ENCODE results near the gene TDRD7. TPM values are rescaled to one million over a fixed set of nuclear protein-coding genes. Genes with fewer than 3 reads are reported as not detected.

The TDRD7 gene
- total and polyA plus RNA-seq, 4 donors: 12.1 to 20.6 (median 15.1) TPM

- Histone ChIP-seq H3K27me3 (ENCODE audit: control insufficient read depth, insufficient read depth, low read length) (peaks cover 23% of the 10 kb centered on the region), H3K27ac (ENCODE audit: low read depth, low read length) (no peak overlapping the region), H3K36me3 (ENCODE audit: control insufficient read depth, insufficient read depth, low read length) (no peaks in the 10 kb centered on the region), H3K4me1 (ENCODE audit: control insufficient read depth, insufficient read depth, low read length) (peaks cover 22% of the 10 kb centered on the region), H3K9me3 (ENCODE audit: control insufficient read depth, insufficient read depth, low read length) (no peaks in the 10 kb centered on the region), H3K4me3 (ENCODE audit: low read depth, low read length) (no peak overlapping the region)
- no CpG with 5 or more reads among the region's 1 CpG for WGBS (ENCODE audit: insufficient coverage)
- no peak for DNase-seq (ENCODE audit: low read depth in 4 of 6, low spot score in 6 of 6)
These were observed 94.9 kb downstream of the TDRD7 start for GRCh38 chr9:97506787-97507186.

DNA sequence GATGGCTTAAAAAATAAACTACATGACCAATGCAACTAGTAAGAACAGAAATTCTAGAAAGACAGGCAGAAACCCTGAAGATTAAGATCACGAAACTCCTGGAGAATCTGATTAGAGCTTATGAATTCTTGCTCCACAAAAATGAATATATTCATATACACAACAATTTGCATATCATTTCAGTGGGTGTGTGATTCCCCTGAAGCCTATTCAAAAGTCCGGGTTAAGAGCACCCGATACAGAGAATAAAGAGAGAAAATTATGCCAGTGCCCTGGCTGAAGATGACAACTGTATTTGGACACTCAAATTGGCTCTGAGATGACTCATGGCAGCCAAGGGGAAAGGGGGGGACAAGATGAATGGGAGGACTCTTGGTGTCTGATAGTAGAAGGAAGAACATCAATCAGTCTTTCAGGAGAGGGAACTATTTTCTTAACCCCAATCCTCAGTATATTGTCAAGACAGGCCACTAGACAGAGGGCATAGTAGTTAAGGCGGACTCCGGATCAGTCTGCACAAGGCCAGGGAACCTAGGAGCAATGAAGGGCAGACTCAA is 95.6 kb downstream of the TDRD7 start:
- no peak overlapping the region for H3K27ac ChIP-seq (ENCODE audit: low read depth, low read length)
- no peaks in the 10 kb centered on the region for H3K9me3 ChIP-seq (ENCODE audit: control insufficient read depth, insufficient read depth, low read length)
- WGBS (ENCODE audit: insufficient coverage): 100% methylated on average over 3 of the region's 5 CpGs
- no peak for DNase-seq (ENCODE audit: low read depth in 4 of 6, low spot score in 6 of 6)
- H3K4me1 ChIP-seq (ENCODE audit: control insufficient read depth, insufficient read depth, low read length): peaks cover 15% of the 10 kb centered on the region
- no peaks in the 10 kb centered on the region for H3K36me3 ChIP-seq (ENCODE audit: control insufficient read depth, insufficient read depth, low read length)
- H3K4me3 ChIP-seq (ENCODE audit: low read depth, low read length): no peak overlapping the region
- peaks cover 16% of the 10 kb centered on the region for H3K27me3 ChIP-seq (ENCODE audit: control insufficient read depth, insufficient read depth, low read length)

GRCh38 chr9:97508852-97509251 is 97.0 kb downstream of the TDRD7 start:
- H3K27ac ChIP-seq (ENCODE audit: low read depth, low read length): no peak overlapping the region
- peaks cover 4% of the 10 kb centered on the region for H3K4me1 ChIP-seq (ENCODE audit: control insufficient read depth, insufficient read depth, low read length)
- WGBS (ENCODE audit: insufficient coverage): no CpG with 5 or more reads among the region's 4 CpGs
- peaks cover 3% of the 10 kb centered on the region for H3K27me3 ChIP-seq (ENCODE audit: control insufficient read depth, insufficient read depth, low read length)
- DNase-seq (ENCODE audit: low read depth in 4 of 6, low spot score in 6 of 6): no peak
- no peak overlapping the region for H3K4me3 ChIP-seq (ENCODE audit: low read depth, low read length)
- H3K36me3 ChIP-seq (ENCODE audit: control insufficient read depth, insufficient read depth, low read length): no peaks in the 10 kb centered on the region
- H3K9me3 ChIP-seq (ENCODE audit: control insufficient read depth, insufficient read depth, low read length): no peaks in the 10 kb centered on the region

DNA sequence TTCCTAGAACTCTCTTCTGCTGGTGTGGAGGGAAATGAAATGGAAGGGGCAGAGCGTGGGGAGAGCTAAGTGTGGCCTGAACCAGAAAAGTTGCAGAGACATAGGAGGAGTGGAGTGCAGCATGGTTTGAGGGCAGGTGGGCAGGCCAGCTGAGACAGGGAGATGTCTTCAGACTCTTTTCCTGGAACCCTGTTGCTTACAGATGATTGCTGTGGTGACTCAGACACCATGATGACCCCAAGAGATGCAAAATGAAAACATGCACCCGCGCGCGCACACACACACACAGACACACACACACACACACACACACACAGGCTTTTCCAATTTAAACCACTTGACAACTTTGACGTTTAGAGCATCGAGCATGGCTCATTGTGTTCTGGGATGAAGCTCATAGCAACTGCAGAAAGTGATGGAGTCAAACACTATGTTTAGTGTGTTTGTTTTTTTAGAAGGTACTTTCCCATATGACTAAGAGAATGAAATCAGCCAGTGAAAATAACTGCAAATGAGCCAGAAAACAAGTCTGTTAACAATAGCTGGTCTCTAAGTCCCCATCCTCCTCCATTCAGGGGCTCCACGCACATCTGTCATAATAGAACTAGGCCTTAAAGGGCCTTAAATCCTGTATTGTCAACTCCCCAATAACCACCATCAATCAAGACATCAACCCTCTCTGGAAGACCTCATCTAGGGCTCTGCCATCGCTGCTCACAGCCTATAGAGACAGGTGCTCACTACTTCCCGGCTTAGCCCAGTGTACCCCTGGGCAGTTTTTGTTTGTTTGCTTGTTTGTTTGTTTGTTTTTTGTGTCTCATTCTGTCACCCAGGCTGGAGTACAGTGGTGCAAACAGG is 99.1 kb downstream of the TDRD7 start:
- H3K27ac ChIP-seq (ENCODE audit: low read depth, low read length): no peak overlapping the region
- WGBS (ENCODE audit: insufficient coverage): 92% methylated on average over 2 of the region's 10 CpGs

DNA sequence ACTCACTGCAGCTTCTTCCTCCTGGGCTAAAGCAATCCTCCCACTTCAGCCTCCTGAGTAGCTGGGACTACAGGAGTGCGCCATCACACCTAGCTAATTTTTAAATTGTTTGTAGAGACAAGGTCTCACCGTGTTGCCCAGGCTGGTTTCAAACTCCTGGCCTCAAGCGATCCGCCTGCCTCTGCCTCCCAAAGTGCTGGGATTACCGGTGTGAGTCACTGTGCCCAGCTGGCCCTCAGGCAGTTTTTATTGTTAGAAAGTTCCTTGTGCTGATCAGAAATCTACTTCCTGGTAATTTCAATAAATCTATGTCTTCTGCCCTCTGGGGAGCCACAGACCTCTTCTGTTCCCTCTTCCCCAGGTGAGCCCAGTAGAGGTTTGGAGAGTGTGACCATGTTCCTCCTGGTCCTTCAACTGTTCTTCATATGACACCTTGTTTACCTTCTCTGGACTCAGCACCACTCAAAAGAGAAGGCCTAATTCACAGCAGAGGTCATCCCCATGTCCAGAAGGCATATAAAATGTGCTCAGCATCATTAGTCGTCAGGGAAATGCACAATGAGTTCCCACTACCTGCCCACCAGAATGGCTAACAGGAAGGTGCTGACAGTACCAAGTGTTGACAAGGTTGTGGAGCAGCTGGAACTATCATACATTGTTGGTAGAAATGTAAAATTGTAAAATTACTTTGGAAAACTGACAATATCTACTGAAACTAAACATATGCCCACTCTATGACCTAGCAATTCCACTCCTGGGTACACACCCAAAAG is 99.9 kb downstream of the TDRD7 start:
- no peaks in the 10 kb centered on the region for H3K27me3 ChIP-seq (ENCODE audit: control insufficient read depth, insufficient read depth, low read length)
- H3K4me1 ChIP-seq (ENCODE audit: control insufficient read depth, insufficient read depth, low read length): no peaks in the 10 kb centered on the region
- no peaks in the 10 kb centered on the region for H3K9me3 ChIP-seq (ENCODE audit: control insufficient read depth, insufficient read depth, low read length)
- WGBS (ENCODE audit: insufficient coverage): 96% methylated on average over 5 of the region's 6 CpGs
- no peak overlapping the region for H3K4me3 ChIP-seq (ENCODE audit: low read depth, low read length)
- H3K27ac ChIP-seq (ENCODE audit: low read depth, low read length): no peak overlapping the region
- DNase-seq (ENCODE audit: low read depth in 4 of 6, low spot score in 6 of 6): no peak
- no peaks in the 10 kb centered on the region for H3K36me3 ChIP-seq (ENCODE audit: control insufficient read depth, insufficient read depth, low read length)

More for the DNA sequence above, 99.1 kb downstream of the TDRD7 start:
- Histone ChIP-seq H3K36me3 (ENCODE audit: control insufficient read depth, insufficient read depth, low read length) (no peaks in the 10 kb centered on the region), H3K9me3 (ENCODE audit: control insufficient read depth, insufficient read depth, low read length) (no peaks in the 10 kb centered on the region), H3K4me3 (ENCODE audit: low read depth, low read length) (no peak overlapping the region), H3K27me3 (ENCODE audit: control insufficient read depth, insufficient read depth, low read length) (no peaks in the 10 kb centered on the region), H3K4me1 (ENCODE audit: control insufficient read depth, insufficient read depth, low read length) (no peaks in the 10 kb centered on the region)
- no peak for DNase-seq (ENCODE audit: low read depth in 4 of 6, low spot score in 6 of 6)

- Histone ChIP-seq H3K27me3 (ENCODE audit: control insufficient read depth, insufficient read depth, low read length) (no peaks in the 10 kb centered on the region), H3K36me3 (ENCODE audit: control insufficient read depth, insufficient read depth, low read length) (peaks cover 3% of the 10 kb centered on the region), H3K9me3 (ENCODE audit: control insufficient read depth, insufficient read depth, low read length) (no peaks in the 10 kb centered on the region), H3K27ac (ENCODE audit: low read depth, low read length) (no peak overlapping the region), H3K4me1 (ENCODE audit: control insufficient read depth, insufficient read depth, low read length) (peaks cover 8% of the 10 kb centered on the region), H3K4me3 (ENCODE audit: low read depth, low read length) (no peak overlapping the region)
- DNase-seq (ENCODE audit: low read depth in 4 of 6, low spot score in 6 of 6): no peak
- 89% methylated on average over 3 of the region's 8 CpGs for WGBS (ENCODE audit: insufficient coverage)
These were observed 101.2 kb downstream of the TDRD7 start for GRCh38 chr9:97512966-97513560.

DNA sequence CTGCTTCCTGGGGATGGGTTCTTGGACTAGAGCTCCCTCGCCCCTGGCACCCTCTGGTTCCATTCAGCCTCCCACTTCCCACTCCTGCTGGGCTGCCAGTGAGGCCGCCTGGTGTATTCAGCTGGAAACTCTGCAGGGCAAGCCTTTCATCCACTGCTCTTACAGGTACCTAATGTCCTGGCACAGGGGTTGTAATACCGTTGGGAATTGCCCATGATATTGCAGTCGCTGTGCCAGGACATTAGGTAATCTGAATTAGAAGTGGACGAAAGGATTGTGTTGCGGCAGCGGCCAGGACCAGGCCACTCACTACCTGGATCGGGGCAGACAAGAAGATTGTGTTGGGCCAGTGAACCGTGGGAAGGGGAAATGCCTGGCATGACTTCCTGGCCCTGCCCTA is 102.6 kb downstream of the TDRD7 start:
- Histone ChIP-seq H3K36me3 (ENCODE audit: control insufficient read depth, insufficient read depth, low read length) (peaks cover 3% of the 10 kb centered on the region), H3K27me3 (ENCODE audit: control insufficient read depth, insufficient read depth, low read length) (peaks cover 2% of the 10 kb centered on the region), H3K4me1 (ENCODE audit: control insufficient read depth, insufficient read depth, low read length) (peaks cover 14% of the 10 kb centered on the region), H3K27ac (ENCODE audit: low read depth, low read length) (no peak overlapping the region), H3K9me3 (ENCODE audit: control insufficient read depth, insufficient read depth, low read length) (no peaks in the 10 kb centered on the region), H3K4me3 (ENCODE audit: low read depth, low read length) (no peak overlapping the region)
- no peak for DNase-seq (ENCODE audit: low read depth in 4 of 6, low spot score in 6 of 6)
- WGBS (ENCODE audit: insufficient coverage): 94% methylated on average over 8 of the region's 9 CpGs

DNA sequence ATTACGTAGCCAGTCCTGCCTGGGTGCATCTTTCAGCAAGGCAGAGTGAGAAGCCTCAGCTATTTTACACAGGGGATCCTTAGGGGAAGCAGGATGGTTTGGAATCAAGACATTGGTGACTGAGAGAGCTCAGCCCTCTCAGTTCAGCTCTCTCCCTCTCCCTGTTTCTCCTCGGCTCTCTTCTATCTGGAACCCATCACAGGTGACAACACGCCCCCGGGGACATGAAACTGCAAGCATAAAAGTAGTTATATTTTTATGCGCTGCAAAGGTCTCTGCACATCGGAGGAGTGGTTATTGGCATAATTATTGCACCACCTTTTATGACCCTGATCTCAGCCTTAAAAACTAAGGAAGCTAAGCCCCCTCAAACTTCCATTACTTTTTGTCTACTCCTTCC is 103.8 kb downstream of the TDRD7 start:
- H3K27ac ChIP-seq (ENCODE audit: low read depth, low read length): no peak overlapping the region
- DNase-seq (ENCODE audit: low read depth in 4 of 6, low spot score in 6 of 6): no peak
- peaks cover 3% of the 10 kb centered on the region for H3K36me3 ChIP-seq (ENCODE audit: control insufficient read depth, insufficient read depth, low read length)
- no peaks in the 10 kb centered on the region for H3K9me3 ChIP-seq (ENCODE audit: control insufficient read depth, insufficient read depth, low read length)
- H3K27me3 ChIP-seq (ENCODE audit: control insufficient read depth, insufficient read depth, low read length): peaks cover 2% of the 10 kb centered on the region
- H3K4me1 ChIP-seq (ENCODE audit: control insufficient read depth, insufficient read depth, low read length): peaks cover 15% of the 10 kb centered on the region
- 100% methylated on average over 3 of the region's 6 CpGs for WGBS (ENCODE audit: insufficient coverage)
- no peak overlapping the region for H3K4me3 ChIP-seq (ENCODE audit: low read depth, low read length)

GRCh38 chr9:97516111-97516510 is 104.2 kb downstream of the TDRD7 start:
- H3K27ac ChIP-seq (ENCODE audit: low read depth, low read length): no peak overlapping the region
- peaks cover 15% of the 10 kb centered on the region for H3K4me1 ChIP-seq (ENCODE audit: control insufficient read depth, insufficient read depth, low read length)
- DNase-seq (ENCODE audit: low read depth in 4 of 6, low spot score in 6 of 6): no peak
- H3K4me3 ChIP-seq (ENCODE audit: low read depth, low read length): no peak overlapping the region
- WGBS (ENCODE audit: insufficient coverage): 82% methylated on average over 5 of the region's 8 CpGs
- H3K9me3 ChIP-seq (ENCODE audit: control insufficient read depth, insufficient read depth, low read length): no peaks in the 10 kb centered on the region
- peaks cover 3% of the 10 kb centered on the region for H3K36me3 ChIP-seq (ENCODE audit: control insufficient read depth, insufficient read depth, low read length)
- H3K27me3 ChIP-seq (ENCODE audit: control insufficient read depth, insufficient read depth, low read length): peaks cover 2% of the 10 kb centered on the region

Measured in spinal cord (tissue), 10 donors.